Transverse colon (tissue), 4 donors: ENCODE measurements around the gene ZNF76.

Experiments used
- POLR2A ChIP-seq: fragments of 450-650 bp; IDR thresholded peaks from one replicate; pipeline ENCODE4 v1.6.1; 2016; ENCODE audit warnings: antibody characterized with exemption, mild to moderate bottlenecking, moderate library complexity
- POLR2AphosphoS5 ChIP-seq, 3 donors: sonication (generic); formaldehyde crosslinking; IDR thresholded peaks; one replicate each; pipeline ENCODE4 v1.6.1; 2016; ENCODE audit warnings: antibody characterized with exemption in 3 of 3
- TF ChIP-seq, protein P1 (sequence below), 5 experiments: fragments of 200-600 bp in 3 of 5; fragments of 450-650 bp in 2 of 5; sonication (generic) in 3 of 5; IDR thresholded peaks; 1 replicate in 2 of 5; 2 replicates in 3 of 5; pipeline ENCODE4 v1.5.1; 2016 to 2017; ENCODE audit warnings: antibody characterized with exemption in 5 of 5, inconsistent platforms in 3 of 5, mild to moderate bottlenecking in 2 of 5, moderate library complexity in 1 of 5

DNA sequence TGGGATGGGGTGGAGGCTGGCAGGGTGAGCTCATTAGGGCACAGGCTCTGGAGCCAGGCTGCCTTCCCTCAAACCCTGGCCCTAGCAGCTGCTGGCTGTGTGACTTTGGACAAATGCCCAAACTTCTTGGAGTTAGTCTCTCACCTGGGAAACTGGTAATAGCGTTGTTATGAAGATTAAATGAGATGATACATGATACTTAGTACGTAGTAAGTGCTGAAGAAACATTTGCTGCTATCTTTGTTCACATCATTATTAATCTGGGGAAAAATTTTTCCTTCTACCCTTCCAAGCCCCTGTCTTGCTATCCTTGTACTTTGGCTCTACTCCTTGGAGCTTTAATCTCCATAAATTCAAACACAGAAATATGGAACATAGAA, 60.5 kb downstream of the ZNF76 start:
- TF ChIP-seq, protein P1, sequence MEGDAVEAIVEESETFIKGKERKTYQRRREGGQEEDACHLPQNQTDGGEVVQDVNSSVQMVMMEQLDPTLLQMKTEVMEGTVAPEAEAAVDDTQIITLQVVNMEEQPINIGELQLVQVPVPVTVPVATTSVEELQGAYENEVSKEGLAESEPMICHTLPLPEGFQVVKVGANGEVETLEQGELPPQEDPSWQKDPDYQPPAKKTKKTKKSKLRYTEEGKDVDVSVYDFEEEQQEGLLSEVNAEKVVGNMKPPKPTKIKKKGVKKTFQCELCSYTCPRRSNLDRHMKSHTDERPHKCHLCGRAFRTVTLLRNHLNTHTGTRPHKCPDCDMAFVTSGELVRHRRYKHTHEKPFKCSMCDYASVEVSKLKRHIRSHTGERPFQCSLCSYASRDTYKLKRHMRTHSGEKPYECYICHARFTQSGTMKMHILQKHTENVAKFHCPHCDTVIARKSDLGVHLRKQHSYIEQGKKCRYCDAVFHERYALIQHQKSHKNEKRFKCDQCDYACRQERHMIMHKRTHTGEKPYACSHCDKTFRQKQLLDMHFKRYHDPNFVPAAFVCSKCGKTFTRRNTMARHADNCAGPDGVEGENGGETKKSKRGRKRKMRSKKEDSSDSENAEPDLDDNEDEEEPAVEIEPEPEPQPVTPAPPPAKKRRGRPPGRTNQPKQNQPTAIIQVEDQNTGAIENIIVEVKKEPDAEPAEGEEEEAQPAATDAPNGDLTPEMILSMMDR (IDR thresholded peaks at IDR 0.05): no peak
- no peak for TF ChIP-seq POLR2A
- TF ChIP-seq POLR2AphosphoS5 (IDR thresholded peaks at IDR 0.05): no peak
